SK-N-SH treated with all-trans-retinoic acid at 6 μM for 48 hours (cell line): ENCODE measurements around the gene UBE2S.

Experiments
- ATAC-seq: fragments of 200-7000 bp; cut with Tn5 transposase; 3 replicates; pipeline ENCODE4 v1.9.1; 2020; ENCODE audit warnings: mild to moderate bottlenecking, moderate library complexity
- ARNTL ChIP-seq: fragments of 450-650 bp; formaldehyde crosslinking; IDR thresholded peaks from 2 replicates; pipeline ENCODE4 v1.5.0; 2020; ENCODE audit warnings: low read depth, mild to moderate bottlenecking, moderate library complexity, borderline replicate concordance
- BACH2 ChIP-seq: fragments of 250-450 bp; sonication (Bioruptor Pico); IDR thresholded peaks from 2 replicates; pipeline ENCODE4 v1.9.0; 2021; ENCODE audit warnings: mild to moderate bottlenecking, borderline replicate concordance
- CREB5 ChIP-seq: fragments of 250-450 bp; sonication (Bioruptor Pico); IDR thresholded peaks from 2 replicates; pipeline ENCODE4 v1.5.1; 2020; ENCODE audit warnings: low read depth, mild to moderate bottlenecking, moderate library complexity
- CSDC2 ChIP-seq: fragments of 250-450 bp; sonication (Bioruptor Pico); IDR thresholded peaks from 2 replicates; pipeline ENCODE4 v1.5.0; 2020; ENCODE audit warnings: mild to moderate bottlenecking, moderate library complexity
- CSRNP3 ChIP-seq: fragments of 250-450 bp; sonication (Bioruptor Pico); IDR thresholded peaks from 2 replicates; pipeline ENCODE4 v1.5.1; 2021; ENCODE audit warnings: mild to moderate bottlenecking, moderate library complexity
- GLIS3 ChIP-seq: fragments of 250-450 bp; sonication (Bioruptor Pico); IDR thresholded peaks from 2 replicates; pipeline ENCODE4 v1.5.0; 2020; ENCODE audit warnings: mild to moderate bottlenecking, moderate library complexity
- ISL1 ChIP-seq: fragments of 250-450 bp; sonication (Bioruptor Pico); IDR thresholded peaks from 2 replicates; pipeline ENCODE4 v2.1.2; 2022; ENCODE audit warnings: mild to moderate bottlenecking, moderate library complexity
- OSR1 ChIP-seq: fragments of 250-450 bp; sonication (Bioruptor Pico); IDR thresholded peaks from 2 replicates; pipeline ENCODE4 v1.8.0; 2022; ENCODE audit warnings: moderate library complexity, mild to moderate bottlenecking, inconsistent platforms
- PATZ1 ChIP-seq: fragments of 250-450 bp; sonication (Bioruptor Pico); IDR thresholded peaks from 2 replicates; pipeline ENCODE4 v1.8.0; 2020; ENCODE audit warnings: mild to moderate bottlenecking, moderate library complexity, borderline replicate concordance
- RARB ChIP-seq: fragments of 250-450 bp; sonication (Bioruptor Pico); IDR thresholded peaks from 2 replicates; pipeline ENCODE4 v1.8.0; 2021; ENCODE audit warnings: mild to moderate bottlenecking, moderate library complexity
- SNAI2 ChIP-seq: fragments of 250-450 bp; sonication (Bioruptor Pico); IDR thresholded peaks from 2 replicates; pipeline ENCODE4 v1.5.0; 2020; ENCODE audit warnings: mild to moderate bottlenecking, moderate library complexity
- TCF4 ChIP-seq: fragments of 250-450 bp; sonication (Bioruptor Pico); IDR thresholded peaks from 2 replicates; pipeline ENCODE4 v1.8.0; 2021; ENCODE audit warnings: mild to moderate bottlenecking, moderate library complexity, borderline replicate concordance
- TOX ChIP-seq: fragments of 250-450 bp; sonication (Bioruptor Pico); IDR thresholded peaks from 2 replicates; pipeline ENCODE4 v1.8.0; 2021; ENCODE audit warnings: mild to moderate bottlenecking, moderate library complexity, borderline replicate concordance
- TSHZ2 ChIP-seq: fragments of 250-450 bp; sonication (Bioruptor Pico); IDR thresholded peaks from 2 replicates; pipeline ENCODE4 v1.5.0; 2020; ENCODE audit warnings: mild to moderate bottlenecking, moderate library complexity
- ZC3H10 ChIP-seq: fragments of 250-450 bp; sonication (Bioruptor Pico); IDR thresholded peaks from 2 replicates; pipeline ENCODE4 v1.5.1; 2021; ENCODE audit warnings: mild to moderate bottlenecking, moderate library complexity
- ZFP3 ChIP-seq: fragments of 250-450 bp; sonication (Bioruptor Pico); IDR thresholded peaks from 2 replicates; pipeline ENCODE4 v1.5.0; 2020; ENCODE audit warnings: mild to moderate bottlenecking, moderate library complexity
- ZFP30 ChIP-seq: fragments of 450-650 bp; formaldehyde crosslinking; IDR thresholded peaks from 2 replicates; pipeline ENCODE4 v1.5.0; 2022; ENCODE audit warnings: mild to moderate bottlenecking, moderate library complexity
- ZNF565 ChIP-seq: fragments of 450-650 bp; formaldehyde crosslinking; conservative IDR thresholded peaks from 2 replicates; pipeline ENCODE4 v1.5.0; 2020; ENCODE audit warnings: low read depth, mild to moderate bottlenecking, moderate library complexity
- ZNF70 ChIP-seq: fragments of 450-650 bp; formaldehyde crosslinking; IDR thresholded peaks from 2 replicates; pipeline ENCODE4 v1.5.0; 2020; ENCODE audit warnings: mild to moderate bottlenecking, moderate library complexity
- ZNF8 ChIP-seq: fragments of 450-650 bp; formaldehyde crosslinking; IDR thresholded peaks from 2 replicates; pipeline ENCODE4 v1.5.0; 2020; ENCODE audit warnings: mild to moderate bottlenecking, moderate library complexity

The UBE2S gene

GRCh38 chr19:55391702-55392615, 15.6 kb downstream of the UBE2S start:
- peak; percentile 1; the same call in 2 of the 3 replicates for ATAC-seq
- no peak for TF ChIP-seq CREB5 (CRISPR knock-in tag)
- TF ChIP-seq ZFP3 (CRISPR knock-in tag), result no peak
- no peak for TF ChIP-seq OSR1 (CRISPR knock-in tag)

GRCh38 chr19:55391191-55391670, 16.4 kb downstream of the UBE2S start:
- ATAC-seq, result no peak; the same call in 1 of the 3 replicates
- no peak for TF ChIP-seq CREB5 (CRISPR knock-in tag)
- no peak for TF ChIP-seq PATZ1 (CRISPR knock-in tag)
- TF ChIP-seq ZC3H10, result no peak
- no peak for TF ChIP-seq ISL1 (CRISPR knock-in tag)
- TF ChIP-seq RARB, result no peak
- no peak for TF ChIP-seq ZFP30 (CRISPR knock-in tag)
- no peak for TF ChIP-seq ARNTL (CRISPR knock-in tag)
- TF ChIP-seq ZFP3 (CRISPR knock-in tag), result no peak
- no peak for TF ChIP-seq OSR1 (CRISPR knock-in tag)
- no peak for TF ChIP-seq ZNF70 (CRISPR knock-in tag)
- TF ChIP-seq CSRNP3 (CRISPR knock-in tag), result no peak
- no peak for TF ChIP-seq TOX
- no peak for TF ChIP-seq ZNF565 (CRISPR knock-in tag)
- TF ChIP-seq TSHZ2, result no peak
- TF ChIP-seq BACH2 (CRISPR knock-in tag), result no peak
- no peak for TF ChIP-seq CSDC2 (CRISPR knock-in tag)
- TF ChIP-seq TCF4 (CRISPR knock-in tag), result no peak
- TF ChIP-seq ZNF8 (CRISPR knock-in tag), result no peak
- no peak for TF ChIP-seq SNAI2 (CRISPR knock-in tag)
- no peak for TF ChIP-seq GLIS3

- no peak for TF ChIP-seq OSR1 (CRISPR knock-in tag)
- TF ChIP-seq CSRNP3 (CRISPR knock-in tag), result no peak
- TF ChIP-seq ZNF8 (CRISPR knock-in tag), result no peak
- TF ChIP-seq ISL1 (CRISPR knock-in tag), result no peak
- no peak for TF ChIP-seq PATZ1 (CRISPR knock-in tag)
- ATAC-seq, result no peak
Measured at GRCh38 chr19:55390461-55390880, 17.1 kb downstream of the UBE2S start.
